HG02759 (cell line): Measurements from ENCODE around the gene GABRB2.

Experiments
- ATAC-seq: cut with Tn5 transposase; IDR thresholded peaks from one replicate; pipeline ENCODE4 v1.9.1; 2021; ENCODE audit warnings: mild to moderate bottlenecking, moderate library complexity; ENCODE audit not compliant: unreplicated experiment

Gene GABRB2

DNA sequence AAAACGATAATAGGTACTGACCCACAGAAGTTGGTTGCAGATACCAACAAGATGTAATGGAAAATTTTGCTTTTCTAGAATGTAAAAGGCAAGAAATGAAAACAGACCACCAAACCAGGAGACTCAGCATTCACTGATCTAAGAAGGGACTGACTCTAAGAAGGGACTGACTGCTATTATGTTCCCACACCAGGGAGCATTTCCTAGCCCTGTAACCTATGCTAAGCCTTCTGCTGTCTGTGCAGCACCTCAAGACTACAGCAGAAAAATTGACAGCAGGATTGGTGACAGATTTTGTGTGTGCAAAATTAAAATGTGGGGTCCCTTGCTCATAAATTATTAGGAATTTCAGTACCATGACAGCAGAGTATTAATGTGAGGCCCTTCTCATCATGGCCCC lies 154.8 kb downstream of the GABRB2 start:
- no peak for ATAC-seq

DNA sequence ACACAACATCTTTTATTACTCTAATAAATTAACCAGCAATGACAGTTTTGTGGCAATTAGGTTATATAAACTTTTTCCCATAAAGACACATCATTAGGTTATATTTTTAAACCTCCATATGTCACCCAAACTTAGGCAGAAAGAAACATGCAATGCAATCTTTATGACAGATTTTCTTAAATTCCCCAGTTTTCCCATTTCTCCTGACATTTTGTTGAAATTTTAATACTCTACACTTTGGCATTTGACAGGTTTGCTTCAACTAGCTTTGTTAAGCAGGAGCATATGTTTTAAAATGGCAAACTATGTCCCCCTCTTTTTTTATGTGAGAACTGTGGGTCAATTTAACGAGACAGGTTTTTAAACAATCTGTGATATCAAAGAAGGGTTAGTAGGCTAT lies 155.5 kb downstream of the GABRB2 start:
- no peak for ATAC-seq

- ATAC-seq: no peak
Observed at GRCh38 chr5:161387121-161387520, 159.4 kb downstream of the GABRB2 start.

- ATAC-seq: no peak
Observed at GRCh38 chr5:161385027-161385426, 161.5 kb downstream of the GABRB2 start.

DNA sequence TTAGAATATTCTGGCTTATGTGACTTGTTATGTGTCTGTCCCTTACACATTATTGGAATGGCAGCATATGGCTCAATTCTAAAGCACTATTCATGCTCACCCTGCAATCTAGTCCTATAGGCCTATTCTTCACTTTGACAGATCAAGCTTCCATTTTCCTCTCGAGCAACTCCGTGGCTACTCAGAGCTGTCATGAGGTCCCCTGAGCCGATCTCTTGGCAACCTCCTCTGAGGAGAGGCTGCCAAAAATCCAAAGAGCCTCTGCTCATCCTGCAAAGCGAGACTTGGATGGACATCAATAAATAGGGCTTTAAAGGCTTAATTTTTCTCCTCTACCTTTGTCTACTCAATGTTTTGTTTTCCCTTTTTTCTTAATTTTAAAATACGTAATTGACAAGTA lies 163.8 kb downstream of the GABRB2 start:
- ATAC-seq: no peak

GRCh38 chr5:161380486-161380885 lies 166.0 kb downstream of the GABRB2 start:
- no peak for ATAC-seq

GRCh38 chr5:161378701-161379100 lies 167.8 kb downstream of the GABRB2 start:
- ATAC-seq: no peak

DNA sequence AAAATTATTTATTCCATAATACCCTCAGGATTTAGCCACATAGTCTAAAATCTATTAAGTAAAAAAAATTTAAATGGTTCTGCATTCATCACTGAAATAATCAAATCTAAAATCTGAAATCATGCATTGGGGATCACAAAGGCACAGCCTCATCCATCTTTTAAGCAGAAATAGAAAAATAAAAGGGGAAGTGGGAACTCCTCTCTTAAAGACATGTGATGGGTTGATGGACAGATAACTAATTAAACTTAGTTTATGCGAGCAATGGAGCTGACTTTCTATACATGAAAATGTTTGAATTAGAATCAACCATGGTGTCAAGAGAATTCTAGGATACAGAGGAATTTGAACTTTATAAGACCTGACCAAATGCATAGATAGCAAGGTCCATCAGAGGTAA lies 170.5 kb downstream of the GABRB2 start:
- no peak for ATAC-seq

DNA sequence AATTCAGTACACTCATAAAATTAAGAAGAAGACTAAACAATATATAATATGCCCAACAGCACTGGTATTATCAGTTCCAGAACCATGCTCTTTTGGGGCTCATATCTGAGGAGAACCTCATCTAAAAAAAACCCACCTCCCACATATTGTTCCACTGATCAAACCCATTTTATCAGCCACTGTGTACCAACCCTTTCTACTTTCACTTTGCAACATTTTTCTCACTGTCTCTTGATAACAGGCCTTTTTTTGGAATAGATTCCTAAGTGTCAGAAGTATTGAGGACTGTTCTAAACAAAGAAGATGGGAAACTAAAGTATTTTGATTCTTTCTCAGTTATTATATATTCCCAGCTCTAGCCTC lies 173.2 kb downstream of the GABRB2 start:
- ATAC-seq: peak; percentile 50

DNA sequence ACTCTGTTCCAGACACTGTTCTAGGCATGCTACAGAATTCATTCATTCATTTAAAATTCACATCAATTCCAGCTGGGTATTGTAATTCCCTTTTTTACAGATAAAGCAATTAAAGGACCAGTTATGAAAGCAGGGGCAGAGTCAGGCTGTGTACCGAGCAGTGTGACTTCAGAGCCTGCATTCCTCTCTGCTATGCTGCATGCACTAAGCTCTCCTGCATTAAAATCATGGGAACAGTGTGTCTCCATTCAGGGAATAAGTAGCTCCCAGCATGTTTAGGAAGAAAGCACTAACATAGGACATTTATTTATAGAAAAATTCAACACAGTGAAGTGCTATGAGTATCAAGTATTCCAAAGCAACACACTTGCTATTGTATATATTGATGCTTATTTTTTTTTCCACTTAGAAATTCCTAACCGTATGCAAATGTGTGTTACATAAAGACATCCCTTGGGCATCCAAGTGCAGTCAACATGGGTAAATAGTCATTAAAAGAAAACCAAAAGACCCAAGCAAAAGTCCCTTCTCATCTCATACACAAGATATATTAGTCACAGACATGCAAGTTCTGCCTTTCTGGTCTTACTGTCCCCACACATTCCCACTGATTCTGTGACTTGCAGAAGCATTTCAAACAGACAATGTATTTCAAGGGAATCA lies 173.7 kb downstream of the GABRB2 start:
- peak; percentile 85 for ATAC-seq

DNA sequence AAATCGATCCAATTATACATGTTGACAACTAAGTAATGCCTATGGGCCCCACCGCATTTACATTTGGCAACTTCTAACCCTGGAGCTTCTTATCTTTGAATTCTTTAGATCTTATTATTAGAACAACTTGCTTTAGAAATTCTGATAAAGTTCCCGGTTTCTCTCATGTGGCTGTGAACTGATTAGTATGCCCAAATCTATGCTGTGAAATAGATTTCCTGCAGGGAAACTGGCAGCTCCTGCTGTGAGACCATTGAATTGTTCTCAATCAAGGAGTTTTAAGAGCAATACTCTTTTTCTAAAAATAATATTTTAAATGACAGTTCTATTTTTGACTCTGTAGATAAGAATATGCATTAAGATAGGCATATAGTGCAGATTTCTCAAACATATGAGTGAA lies 177.5 kb downstream of the GABRB2 start:
- no peak for ATAC-seq

DNA sequence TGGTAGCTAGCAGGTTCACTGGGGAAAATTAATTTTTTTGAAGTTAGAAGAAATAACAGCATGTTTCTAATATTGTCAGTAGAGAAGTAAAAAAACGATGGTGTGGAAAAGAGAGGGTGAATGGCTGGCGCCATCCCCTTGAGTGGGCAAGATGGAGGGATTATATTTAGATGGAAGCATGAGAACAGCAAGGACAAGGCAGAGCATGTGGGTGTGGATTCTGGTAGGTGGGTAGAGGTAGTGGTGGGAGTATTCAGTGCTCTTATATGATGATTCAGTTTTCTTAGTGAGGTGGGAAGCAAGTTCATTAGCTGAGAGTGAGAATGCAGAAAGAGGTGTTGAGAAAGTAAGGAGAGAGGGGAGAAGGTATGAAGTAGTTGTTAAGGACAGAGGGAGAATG lies 188.1 kb downstream of the GABRB2 start:
- no peak for ATAC-seq

DNA sequence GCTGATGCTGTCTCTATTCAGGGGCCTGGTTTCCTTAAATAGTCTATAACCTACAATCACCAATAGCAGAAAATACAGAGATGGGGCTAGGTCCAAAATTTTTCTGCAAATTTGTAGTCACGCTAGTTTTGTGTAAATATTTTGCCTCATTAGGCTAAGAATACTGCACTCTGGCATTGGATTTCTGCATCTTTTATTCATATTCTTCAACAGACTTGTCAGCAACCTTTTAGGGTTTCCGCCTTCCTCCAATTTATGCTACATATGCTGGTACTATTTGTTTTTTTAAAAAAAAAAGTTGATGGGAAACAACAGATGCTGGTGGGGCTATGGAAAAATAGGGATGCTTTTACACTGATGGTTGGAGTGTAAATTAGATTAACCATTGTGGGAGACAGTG lies 202.3 kb downstream of the GABRB2 start:
- ATAC-seq: no peak

GRCh38 chr5:161342886-161343285 lies 203.6 kb downstream of the GABRB2 start:
- no peak for ATAC-seq

GRCh38 chr5:161340012-161340411 lies 206.5 kb downstream of the GABRB2 start:
- no peak for ATAC-seq

DNA sequence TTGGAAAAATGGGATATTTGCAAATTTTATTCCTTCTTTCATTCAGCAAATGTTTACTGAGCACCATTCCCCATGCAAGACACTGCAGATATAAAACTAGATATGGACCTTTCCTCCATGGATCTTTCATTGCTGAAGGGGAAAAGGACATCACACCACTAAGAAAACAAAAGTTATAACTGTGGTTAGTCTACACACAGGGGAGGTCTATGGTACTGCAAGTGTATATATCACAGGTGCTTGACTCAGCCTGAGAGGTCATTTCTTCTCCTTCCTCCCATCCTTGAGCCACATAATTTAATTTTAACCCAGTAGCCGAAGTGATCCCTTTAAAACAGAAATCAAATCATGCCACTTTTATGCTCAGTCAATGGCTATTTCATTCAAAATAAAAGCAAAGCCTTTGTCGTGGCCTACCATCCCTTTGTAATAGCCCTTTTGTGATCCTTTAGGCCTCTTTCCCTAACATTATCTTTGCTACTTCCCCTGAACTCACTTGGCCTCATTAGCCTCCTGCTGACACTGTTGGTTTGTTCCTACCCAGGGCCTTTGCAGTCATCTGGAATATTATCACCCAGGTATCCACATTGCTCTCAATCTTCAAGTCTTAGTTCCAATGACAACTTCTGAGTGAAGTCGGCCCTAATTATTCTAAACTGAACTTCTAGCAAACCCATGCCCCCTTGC lies 213.2 kb downstream of the GABRB2 start:
- ATAC-seq: no peak

GRCh38 chr5:161332343-161332742 lies 214.2 kb downstream of the GABRB2 start:
- no peak for ATAC-seq

- no peak for ATAC-seq
Observed at GRCh38 chr5:161314033-161314432, 232.5 kb downstream of the GABRB2 start.

DNA sequence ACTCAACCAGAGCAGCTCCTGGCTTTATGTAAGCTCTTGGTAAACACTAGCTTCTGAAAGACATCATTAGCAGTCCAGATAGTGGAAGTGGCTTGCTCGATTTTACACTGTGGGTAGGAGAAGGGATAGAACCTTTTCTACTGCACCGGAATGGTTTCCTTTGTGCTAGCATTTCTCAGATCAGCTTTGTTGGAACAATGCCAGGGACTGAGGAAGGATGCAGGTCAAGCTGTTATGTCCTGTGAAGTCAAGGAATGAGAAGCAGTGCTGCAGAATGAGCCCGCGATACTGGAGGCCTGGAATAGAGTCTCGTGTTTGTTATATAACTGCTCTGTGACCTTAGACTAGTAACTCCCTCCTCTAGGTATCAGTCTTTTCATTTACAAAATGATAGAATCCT lies 233.6 kb downstream of the GABRB2 start:
- ATAC-seq: no peak

DNA sequence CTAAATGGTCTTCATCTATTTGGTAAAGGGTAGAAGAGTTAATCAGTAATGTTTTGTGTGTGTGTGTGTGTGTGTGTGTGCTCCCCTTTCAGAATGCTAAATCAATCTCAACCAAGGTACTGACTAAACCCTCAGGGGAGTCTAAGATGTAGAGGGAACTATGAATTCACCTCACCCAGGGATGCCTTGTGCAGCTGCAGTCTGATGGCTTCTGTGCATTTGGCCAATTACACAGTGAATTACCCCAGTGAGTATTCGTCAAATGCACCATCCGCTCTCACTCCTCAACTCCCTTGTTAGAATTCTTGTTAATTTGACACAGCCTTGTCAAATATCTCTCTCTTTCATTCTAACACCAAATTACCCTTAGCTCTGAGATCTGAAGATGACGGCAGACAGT lies 234.6 kb downstream of the GABRB2 start:
- ATAC-seq: peak; percentile 45

DNA sequence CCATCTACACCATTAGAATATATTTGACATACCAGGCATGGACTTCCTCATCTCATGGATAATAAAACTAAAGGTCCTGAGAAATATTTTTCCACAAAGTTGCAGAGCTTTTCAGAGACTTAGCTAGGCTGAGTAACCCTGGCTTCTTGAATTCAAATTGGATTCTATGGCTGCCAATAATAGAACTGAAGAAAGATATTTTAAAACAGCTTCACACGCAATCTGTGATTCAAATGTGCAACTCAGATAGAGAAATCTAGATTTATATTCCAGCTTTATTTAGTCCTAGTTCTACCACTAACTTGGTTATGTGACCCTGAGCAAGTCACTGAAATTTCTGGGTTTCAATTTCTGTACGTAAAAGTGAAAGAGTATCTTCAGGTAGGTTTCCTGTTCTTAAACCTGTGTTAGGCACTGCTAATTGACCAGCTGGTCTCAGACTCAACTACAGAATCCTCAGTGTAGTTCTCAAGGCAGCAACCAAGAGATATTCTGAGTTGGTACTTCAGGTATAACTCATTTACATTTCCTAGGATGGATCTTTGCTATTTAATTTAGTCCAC lies 235.3 kb downstream of the GABRB2 start:
- peak; percentile 87 for ATAC-seq

- no peak for ATAC-seq
Observed at GRCh38 chr5:161306351-161306995, 240.1 kb downstream of the GABRB2 start.
